Adrenal gland (tissue), 5 donors: ENCODE measurements around the gene DPH7.

Experiments used
- CTCF ChIP-seq, 6 experiments: fragments of 450-650 bp in 4 of 6; fragments of 200-600 bp in 2 of 6; sonication (generic) in 1 of 6; IDR thresholded peaks; 1 replicate in 5 of 6; 2 replicates in 1 of 6; pipeline versions ENCODE4 v1.5.1 to v1.8.0; 2016 to 2021; ENCODE audit warnings: antibody characterized with exemption in 6 of 6, mild to moderate bottlenecking in 2 of 6, moderate library complexity in 1 of 6
- POLR2A ChIP-seq, 2 donors: fragments of 450-650 bp; IDR thresholded peaks; one replicate each; pipeline ENCODE4 v1.6.1; 2017; ENCODE audit warnings: antibody characterized with exemption in 2 of 2, mild to moderate bottlenecking in 2 of 2, moderate library complexity in 1 of 2
- donor health status: DM: no; HTN: no; CAD: no.

- TF ChIP-seq POLR2A (IDR thresholded peaks at IDR 0.05) (no peak), CTCF (IDR thresholded peaks at IDR 0.05) (no peak)
These were observed 32.2 kb upstream of the DPH7 start for GRCh38 chr9:137610944-137611343.
